HG03565 (cell line): ENCODE results near the gene CEP170B.
"Not testable (repeated sequence)": the region's sequence is repeated elsewhere in the genome, so short reads cannot be mapped to it uniquely, and the experiment has no call there.

Source experiments
- ATAC-seq: cut with Tn5 transposase; IDR thresholded peaks from one replicate; pipeline ENCODE4 v1.9.1; 2021; ENCODE audit warnings: mild to moderate bottlenecking, moderate library complexity; ENCODE audit not compliant: unreplicated experiment

CEP170B gene

GRCh38 chr14:104941508-104942365 is 76.7 kb downstream of the CEP170B start:
- ATAC-seq: no peak

- ATAC-seq: no peak
Observed at GRCh38 chr14:104942586-104942985, 77.5 kb downstream of the CEP170B start.

- ATAC-seq: not testable (repeated sequence)
Observed at GRCh38 chr14:104943216-104944015, 78.3 kb downstream of the CEP170B start.

- ATAC-seq: not testable (repeated sequence)
Observed at GRCh38 chr14:104944016-104944308, 78.9 kb downstream of the CEP170B start.

- not testable (repeated sequence) for ATAC-seq
Observed at GRCh38 chr14:104944436-104945205, 79.6 kb downstream of the CEP170B start.

GRCh38 chr14:104945266-104945665 is 80.2 kb downstream of the CEP170B start:
- not testable (repeated sequence) for ATAC-seq
